GM12875 (cell line): ENCODE measurements around the gene SORCS2.

ENCODE experiments used
- H3K4me3 ChIP-seq: one replicate; pipeline ENCODE4 v1.5.1; 2011; ENCODE audit warnings: low read depth, low read length, control low read depth
- CTCF ChIP-seq: IDR thresholded peaks from 2 replicates; pipeline ENCODE4 v1.5.1; 2011; ENCODE audit warnings: low read depth, mild to moderate bottlenecking, control low read depth, inconsistent platforms, low read length, moderate library complexity, borderline replicate concordance; ENCODE audit not compliant: insufficient read depth

SORCS2 gene

GRCh38 chr4:7434141-7434765 is 241.9 kb downstream of the SORCS2 start:
- no peak for TF ChIP-seq CTCF
- no peak overlapping the region for H3K4me3 ChIP-seq

- TF ChIP-seq CTCF: no peak
- no peak within 1 kb of the TSS for H3K4me3 ChIP-seq
These were observed 242.4 kb downstream of the SORCS2 start, which contains the start of gene PSAPL1 for GRCh38 chr4:7434766-7435150. TSS of gene PSAPL1 (minus strand) at chr4:7434930. CDS start at chr4:7434879, 51 bp downstream.

GRCh38 chr4:7435471-7436061 is 243.2 kb downstream of the SORCS2 start:
- H3K4me3 ChIP-seq: no peak overlapping the region
- TF ChIP-seq CTCF: no peak

DNA sequence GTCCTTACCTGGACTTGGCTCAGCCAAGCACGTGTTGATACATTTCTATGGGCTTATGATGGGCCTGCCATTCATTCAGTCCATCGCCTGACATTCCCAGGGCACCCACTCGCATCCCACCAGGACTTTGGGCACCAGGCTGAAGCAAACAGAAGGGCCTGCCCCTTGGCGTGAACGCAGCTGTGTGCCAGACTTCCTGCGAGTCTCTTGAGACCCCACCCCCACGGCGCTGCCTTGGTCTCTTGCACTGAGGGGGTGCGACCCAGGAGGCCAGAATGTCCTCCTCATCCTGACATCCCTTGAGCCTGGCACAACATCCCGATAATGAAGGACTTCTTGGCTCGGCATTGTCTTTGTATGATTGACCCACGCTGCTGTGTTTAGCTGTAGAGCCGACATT is 243.9 kb downstream of the SORCS2 start:
- TF ChIP-seq CTCF: no peak
- H3K4me3 ChIP-seq: no peak overlapping the region

DNA sequence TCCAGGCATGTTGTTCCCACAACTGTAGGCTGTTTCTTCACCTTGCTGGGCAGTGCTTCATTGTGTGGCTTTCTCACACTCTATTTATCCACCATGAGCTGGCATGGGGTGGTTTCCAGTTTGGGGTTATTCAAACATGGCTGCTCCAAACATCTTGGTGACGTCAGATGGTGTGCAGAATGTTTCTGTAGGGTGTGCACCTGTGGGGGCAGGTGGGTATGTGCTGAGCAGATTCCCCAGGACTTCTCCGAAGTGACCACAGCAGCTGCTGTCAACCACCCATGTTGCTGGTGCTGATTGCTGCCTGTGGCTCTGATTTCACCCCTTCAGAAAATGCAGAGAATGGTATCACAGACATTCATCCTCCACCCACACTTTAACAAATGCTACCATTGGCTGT is 247.4 kb downstream of the SORCS2 start:
- H3K4me3 ChIP-seq: no peak overlapping the region
- TF ChIP-seq CTCF: no peak

DNA sequence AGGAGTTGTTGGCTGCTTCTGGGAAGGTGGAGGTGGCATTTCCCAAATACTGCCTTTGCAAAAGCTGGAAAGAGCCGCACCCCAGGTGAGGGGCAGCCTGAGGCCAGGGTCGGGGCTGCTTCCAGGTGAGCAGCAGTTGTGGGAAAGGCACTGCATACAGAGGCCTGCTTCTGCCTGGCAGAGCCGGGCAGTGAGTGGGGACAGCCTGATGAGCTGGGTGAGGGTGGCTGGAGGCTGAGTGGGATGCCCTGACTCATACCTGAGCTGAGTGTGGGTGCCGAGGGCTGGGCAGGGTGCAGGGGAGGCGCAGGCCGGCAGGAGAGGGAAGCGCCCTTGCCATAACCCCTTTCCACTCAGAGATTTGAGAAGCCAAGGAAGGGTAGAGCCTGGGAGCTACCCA is 248.9 kb downstream of the SORCS2 start:
- H3K4me3 ChIP-seq: no peak overlapping the region
- no peak for TF ChIP-seq CTCF

GRCh38 chr4:7442574-7443162 is 250.3 kb downstream of the SORCS2 start:
- H3K4me3 ChIP-seq: no peak overlapping the region
- TF ChIP-seq CTCF: no peak
